ENCODE results near the gene LSM14A.

Gene LSM14A

DNA sequence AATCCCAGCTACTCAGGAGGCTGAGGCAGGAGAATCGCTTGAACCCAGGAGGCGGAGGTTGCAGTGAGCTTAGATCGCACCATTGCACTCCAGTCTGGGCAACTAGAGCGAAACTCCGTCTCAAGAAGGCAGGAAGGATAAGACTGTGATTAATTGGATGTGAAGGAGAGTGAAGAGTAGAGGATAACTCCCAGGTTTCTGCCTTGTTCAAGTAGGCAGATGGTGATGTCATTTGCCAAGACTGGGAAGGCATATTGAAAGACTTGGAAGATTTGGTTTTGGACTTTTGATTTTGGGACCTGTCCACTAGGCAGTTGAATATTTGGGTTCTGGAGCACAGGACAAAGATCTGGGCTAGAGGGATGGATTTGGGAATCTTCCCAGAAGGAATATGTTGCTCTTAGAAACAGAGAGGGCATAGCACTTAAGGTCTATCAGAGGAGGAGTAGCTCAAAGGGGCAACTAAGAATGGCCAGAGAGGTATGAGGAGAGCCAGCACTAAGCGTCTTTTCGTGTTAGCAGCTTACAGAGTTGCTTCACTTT lies 102.1 kb downstream of the LSM14A start:
- Histone ChIP-seq H3K9me3 (ENCODE audit: control insufficient read depth, low read length) (no peaks in the 10 kb centered on the region), H3K4me3 (ENCODE audit: extremely low read depth, insufficient read depth, low read length, poor library complexity, severe bottlenecking) (no peak overlapping the region)
- WGBS, 2 experiments (ENCODE audit: insufficient coverage in 2 of 2), result 93 to 94% methylated on average over 7 of the region's 7 CpGs

DNA sequence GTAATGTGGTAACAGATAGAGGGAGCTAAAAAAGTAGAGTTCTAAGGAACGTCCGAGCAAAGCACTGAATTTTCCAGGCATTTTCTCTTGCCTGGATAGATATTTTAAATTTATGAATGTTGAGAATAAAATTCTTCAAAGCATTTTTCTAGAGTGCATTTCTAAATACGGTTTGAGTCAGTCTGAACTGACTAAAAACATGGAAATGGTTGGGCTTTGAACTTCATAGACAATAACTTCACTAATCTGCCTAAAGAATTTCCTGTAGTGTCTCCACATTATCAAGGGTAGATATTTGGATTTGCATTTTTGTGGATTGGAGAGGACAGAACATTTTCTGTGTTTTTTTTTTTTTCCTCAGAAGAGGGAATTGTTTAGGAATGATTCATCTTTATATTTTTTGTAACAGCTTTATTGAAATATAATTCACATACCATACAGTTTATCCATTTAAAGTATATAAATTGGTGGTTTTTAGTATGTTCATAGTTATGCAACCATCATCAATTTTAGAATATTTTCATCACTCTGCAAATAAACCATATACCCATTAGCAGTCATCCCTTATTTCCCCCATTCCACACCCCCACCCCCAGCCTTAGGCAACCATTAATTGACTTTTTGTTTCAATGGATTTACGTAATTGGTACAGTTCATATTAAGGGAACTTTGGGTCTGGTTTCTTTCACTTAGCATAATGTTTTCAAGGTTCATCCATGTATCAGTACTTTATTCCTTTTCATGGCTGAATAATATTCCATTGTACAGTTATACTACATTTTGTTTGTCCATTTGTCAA lies 102.7 kb downstream of the LSM14A start:
- 64 to 89% methylated on average over 2 to 3 of the region's 4 CpGs for WGBS, 2 experiments (ENCODE audit: insufficient coverage in 2 of 2)
- Histone ChIP-seq H3K4me3 (ENCODE audit: extremely low read depth, insufficient read depth, low read length, poor library complexity, severe bottlenecking) (no peak overlapping the region), H3K4me1 (ENCODE audit: control insufficient read depth, insufficient read depth, low read length, poor library complexity, severe bottlenecking) (peaks cover 21% of the 10 kb centered on the region), H3K36me3 (ENCODE audit: control insufficient read depth, insufficient read depth, low read length) (peaks cover 27% of the 10 kb centered on the region), H3K9me3 (ENCODE audit: control insufficient read depth, low read length) (no peaks in the 10 kb centered on the region), H3K27ac (ENCODE audit: low read depth, low read length, severe bottlenecking) (peak overlapping the region; percentile 11)

More for the DNA sequence above, 102.1 kb downstream of the LSM14A start:
- Histone ChIP-seq H3K4me1 (ENCODE audit: control insufficient read depth, insufficient read depth, low read length, poor library complexity, severe bottlenecking) (peaks cover 28% of the 10 kb centered on the region), H3K36me3 (ENCODE audit: control insufficient read depth, insufficient read depth, low read length) (peaks cover 26% of the 10 kb centered on the region), H3K27ac (ENCODE audit: low read depth, low read length, severe bottlenecking) (peak overlapping the region; percentile 11)

DNA sequence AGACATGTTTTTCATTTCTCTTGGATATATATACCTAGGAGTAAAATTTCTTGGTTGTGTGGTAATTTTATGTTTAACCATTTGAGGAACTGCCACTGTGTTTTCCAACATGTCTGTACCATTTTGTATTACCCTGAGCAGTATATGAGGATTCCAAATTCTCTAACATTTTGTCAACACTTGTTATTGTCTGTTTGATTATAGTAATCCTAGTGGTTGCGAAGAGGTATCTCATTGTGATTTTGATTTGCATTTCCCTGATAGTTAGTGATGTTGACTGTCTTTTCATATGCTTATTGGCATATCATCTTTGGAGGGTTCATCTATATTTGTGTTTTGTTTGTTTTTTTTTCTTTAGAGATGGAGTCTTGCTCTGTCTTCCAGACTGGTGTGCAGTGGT lies 103.4 kb downstream of the LSM14A start:
- Histone ChIP-seq H3K4me1 (ENCODE audit: control insufficient read depth, insufficient read depth, low read length, poor library complexity, severe bottlenecking) (peaks cover 14% of the 10 kb centered on the region), H3K4me3 (ENCODE audit: extremely low read depth, insufficient read depth, low read length, poor library complexity, severe bottlenecking) (no peak overlapping the region), H3K9me3 (ENCODE audit: control insufficient read depth, low read length) (no peaks in the 10 kb centered on the region), H3K27ac (ENCODE audit: low read depth, low read length, severe bottlenecking) (no peak overlapping the region), H3K36me3 (ENCODE audit: control insufficient read depth, insufficient read depth, low read length) (peaks cover 27% of the 10 kb centered on the region)
- 100% methylated on average over 1 of the region's 1 CpG; no CpG with 5 or more reads in 1 of the 2 experiments for WGBS, 2 experiments (ENCODE audit: insufficient coverage in 2 of 2)

DNA sequence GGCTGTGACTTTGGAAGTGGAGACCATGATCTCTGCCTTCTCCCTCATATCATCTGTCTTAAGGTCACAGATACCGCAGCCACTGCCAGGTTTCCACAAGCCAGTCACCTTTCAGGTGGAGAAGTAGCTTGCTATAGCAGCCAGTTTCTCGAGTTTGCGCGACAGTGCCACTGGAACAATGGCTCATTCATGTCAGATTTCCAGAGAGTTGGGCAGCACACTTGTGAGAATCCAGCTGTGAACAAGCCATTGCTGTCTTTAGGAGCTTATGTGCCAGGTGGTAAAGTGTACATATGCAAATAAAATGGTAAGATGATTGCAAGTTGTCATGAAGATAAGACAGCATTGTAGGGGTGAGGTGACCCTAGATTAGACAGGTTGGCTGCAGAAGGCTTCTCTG lies 104.3 kb downstream of the LSM14A start:
- H3K9me3 ChIP-seq (ENCODE audit: control insufficient read depth, low read length), result no peaks in the 10 kb centered on the region
- no peak overlapping the region for H3K27ac ChIP-seq (ENCODE audit: low read depth, low read length, severe bottlenecking)
- peaks cover 31% of the 10 kb centered on the region for H3K36me3 ChIP-seq (ENCODE audit: control insufficient read depth, insufficient read depth, low read length)
- 95 to 100% methylated on average over 4 of the region's 4 CpGs for WGBS, 2 experiments (ENCODE audit: insufficient coverage in 2 of 2)
- peaks cover 8% of the 10 kb centered on the region for H3K4me1 ChIP-seq (ENCODE audit: control insufficient read depth, insufficient read depth, low read length, poor library complexity, severe bottlenecking)
- H3K4me3 ChIP-seq (ENCODE audit: extremely low read depth, insufficient read depth, low read length, poor library complexity, severe bottlenecking), result no peak overlapping the region

DNA sequence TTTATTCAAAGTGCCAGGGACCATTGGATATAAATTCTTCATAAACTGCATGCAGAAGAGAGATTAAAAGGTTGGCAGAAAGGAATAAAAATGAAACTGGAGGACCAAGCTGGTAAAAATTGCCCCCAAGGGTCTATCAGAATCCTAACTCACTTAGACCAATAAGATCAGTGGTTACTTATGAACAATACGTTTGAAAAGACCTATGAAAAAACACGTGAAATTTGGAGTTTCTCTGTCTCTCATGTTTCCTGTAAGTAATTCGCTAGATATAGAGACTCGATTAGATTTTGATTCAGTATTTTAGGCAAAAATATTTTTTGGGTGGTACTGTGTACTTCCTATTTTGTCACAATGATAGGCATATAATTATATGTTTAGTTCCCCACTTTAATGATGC lies 104.9 kb downstream of the LSM14A start:
- Histone ChIP-seq H3K27ac (ENCODE audit: low read depth, low read length, severe bottlenecking) (no peak overlapping the region), H3K9me3 (ENCODE audit: control insufficient read depth, low read length) (no peaks in the 10 kb centered on the region), H3K36me3 (ENCODE audit: control insufficient read depth, insufficient read depth, low read length) (peaks cover 28% of the 10 kb centered on the region), H3K4me3 (ENCODE audit: extremely low read depth, insufficient read depth, low read length, poor library complexity, severe bottlenecking) (no peak overlapping the region), H3K4me1 (ENCODE audit: control insufficient read depth, insufficient read depth, low read length, poor library complexity, severe bottlenecking) (peaks cover 8% of the 10 kb centered on the region)
- WGBS, 2 experiments (ENCODE audit: insufficient coverage in 2 of 2), result 90 to 95% methylated on average over 4 of the region's 4 CpGs

DNA sequence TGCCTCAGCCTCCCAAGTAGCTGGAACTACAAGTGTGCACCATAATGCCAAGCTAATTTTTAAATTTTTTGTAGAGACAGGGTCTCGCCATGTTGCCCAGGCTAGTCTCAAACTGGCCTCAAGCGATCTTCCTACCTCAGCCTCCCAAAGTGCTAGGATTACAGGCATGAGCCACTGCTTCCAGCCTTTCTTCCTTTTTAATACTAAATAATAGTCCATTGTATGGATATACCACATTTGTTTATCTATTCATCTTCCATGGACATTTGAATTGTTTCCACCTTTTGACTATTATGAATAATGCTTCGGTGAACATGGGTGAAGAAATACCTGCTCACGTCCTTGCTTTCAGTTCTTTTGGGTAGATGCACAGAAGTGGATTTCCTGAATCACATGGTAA lies 106.5 kb downstream of the LSM14A start:
- whole genome bisulfite sequencing, 2 experiments (ENCODE audit: insufficient coverage in 2 of 2), result 94 to 96% methylated on average over 2 to 4 of the region's 4 CpGs
- Histone ChIP-seq H3K4me1 (ENCODE audit: control insufficient read depth, insufficient read depth, low read length, poor library complexity, severe bottlenecking) (peaks cover 18% of the 10 kb centered on the region), H3K4me3 (ENCODE audit: extremely low read depth, insufficient read depth, low read length, poor library complexity, severe bottlenecking) (no peak overlapping the region), H3K9me3 (ENCODE audit: control insufficient read depth, low read length) (no peaks in the 10 kb centered on the region), H3K27ac (ENCODE audit: low read depth, low read length, severe bottlenecking) (no peak overlapping the region), H3K36me3 (ENCODE audit: control insufficient read depth, insufficient read depth, low read length) (peaks cover 30% of the 10 kb centered on the region)

All from mesodermal cell (in vitro differentiated cells).